ENCODE data around the gene ZNF296.

The ZNF296 gene

GRCh38 chr19:45082170-45082569 is 5.9 kb upstream of the ZNF296 start:
- DNase-seq (ENCODE audit: low spot score): no peak

DNA sequence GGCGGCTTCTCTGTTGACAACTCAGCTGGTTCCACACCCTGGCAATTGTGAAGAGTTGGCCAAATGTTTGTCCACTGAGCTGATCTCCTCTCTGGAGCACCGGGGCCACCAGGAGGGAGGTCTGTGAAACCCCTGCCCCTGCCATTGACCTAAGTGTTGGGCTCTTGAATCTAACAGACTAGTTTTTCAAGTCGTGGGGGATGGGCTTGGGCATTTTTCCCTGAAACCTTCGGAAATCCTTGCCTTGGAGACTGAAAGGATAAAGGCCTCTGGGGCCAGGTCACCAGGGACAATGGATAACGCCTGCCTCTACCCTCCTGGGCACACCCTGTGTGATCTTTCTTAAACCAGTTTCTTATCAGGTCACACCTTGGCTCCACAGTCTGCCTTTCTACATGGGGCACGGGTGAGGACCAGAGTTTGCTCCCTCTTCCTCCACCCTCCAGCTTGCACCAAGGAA is 3.7 kb upstream of the ZNF296 start:
- DNase-seq (ENCODE audit: low spot score): no peak

DNA sequence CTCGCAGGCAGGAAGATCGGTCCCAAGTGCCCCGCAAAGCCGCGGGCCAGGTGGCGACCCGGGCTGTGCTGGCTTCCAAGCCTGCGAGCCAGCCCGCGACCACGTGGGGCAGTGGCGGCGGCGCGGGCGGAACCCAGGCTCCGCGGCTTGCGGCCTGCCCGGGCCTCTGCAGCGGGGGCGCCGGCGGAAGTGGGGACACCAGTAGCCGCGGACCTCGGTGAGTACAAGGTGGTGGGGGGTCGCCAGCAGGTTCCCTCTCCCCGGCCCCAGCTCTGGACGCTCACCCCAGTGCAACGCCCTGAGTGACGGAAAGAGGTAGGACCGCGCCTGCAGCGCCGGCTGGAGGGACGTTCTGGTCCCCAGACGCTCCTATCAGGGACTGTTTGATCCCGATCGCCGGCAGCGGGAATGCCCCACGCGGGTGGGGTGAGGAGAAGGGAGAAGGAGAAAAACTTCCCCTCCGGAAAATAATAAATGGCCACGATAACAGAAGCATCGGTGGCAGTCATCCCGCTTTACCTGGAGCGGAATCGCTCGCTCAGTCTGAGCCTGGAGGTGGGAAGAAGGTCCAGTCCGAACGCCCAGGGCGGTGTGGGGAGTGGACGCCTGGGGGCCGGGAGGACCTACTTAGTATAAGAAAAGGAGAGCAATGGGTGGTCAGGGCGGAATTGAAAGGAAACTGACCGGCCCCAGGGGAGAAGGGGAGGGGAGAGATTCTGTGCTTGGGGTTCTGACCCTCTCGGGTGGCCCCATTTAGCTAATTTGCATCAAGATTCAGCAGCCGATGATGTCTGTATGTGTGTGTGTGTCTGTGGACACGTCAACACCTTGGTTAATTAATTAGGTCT is 3.0 kb upstream of the ZNF296 start, which contains the start of gene GEMIN7:
Gene GEMIN7, plus strand, starts transcription at position 198 of the 848 bp plus-strand sequence. CDS start 10,855 bp downstream, outside the sequence.
- peak; percentile 81 for DNase-seq (ENCODE audit: low spot score)

DNA sequence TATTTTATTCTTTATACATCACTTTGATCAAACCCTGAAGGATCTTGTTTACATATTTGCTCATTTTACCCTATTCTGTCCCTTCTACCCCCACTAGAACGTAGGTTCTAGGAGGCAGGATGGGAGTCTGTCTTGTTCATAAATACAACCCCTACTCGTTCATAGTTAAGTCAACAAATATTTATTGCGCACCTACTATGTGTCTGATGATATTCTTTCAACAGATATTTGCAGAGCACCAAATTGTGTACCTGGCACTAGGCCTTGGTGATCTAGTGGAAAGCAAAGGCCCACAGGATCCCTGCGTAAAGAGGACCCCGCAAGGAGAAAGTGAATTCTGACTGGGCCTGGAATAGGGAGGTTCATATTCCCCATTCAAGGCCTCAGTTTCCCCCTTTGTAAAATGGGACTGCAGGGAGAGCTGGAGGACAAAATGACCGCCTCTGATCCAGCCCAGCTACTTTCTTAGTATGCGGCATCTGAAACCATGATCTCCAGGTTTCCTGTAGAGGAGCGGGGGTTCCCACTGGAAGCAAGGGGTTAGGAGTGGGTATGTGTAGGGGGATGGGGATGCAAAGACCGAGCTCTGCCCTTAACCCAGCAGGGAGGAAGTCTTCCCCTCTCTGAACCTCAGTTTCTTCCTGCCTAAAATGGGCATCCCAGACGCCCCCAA is 2.2 kb upstream of the ZNF296 start:
- DNase-seq (ENCODE audit: low spot score): no peak

GRCh38 chr19:45076851-45077730 is 813 bp upstream of the ZNF296 start:
- no peak for DNase-seq (ENCODE audit: low spot score)

GRCh38 chr19:45075301-45076028 is 813 bp downstream of the ZNF296 start:
- peak; percentile 87 for DNase-seq (ENCODE audit: low spot score)

DNA sequence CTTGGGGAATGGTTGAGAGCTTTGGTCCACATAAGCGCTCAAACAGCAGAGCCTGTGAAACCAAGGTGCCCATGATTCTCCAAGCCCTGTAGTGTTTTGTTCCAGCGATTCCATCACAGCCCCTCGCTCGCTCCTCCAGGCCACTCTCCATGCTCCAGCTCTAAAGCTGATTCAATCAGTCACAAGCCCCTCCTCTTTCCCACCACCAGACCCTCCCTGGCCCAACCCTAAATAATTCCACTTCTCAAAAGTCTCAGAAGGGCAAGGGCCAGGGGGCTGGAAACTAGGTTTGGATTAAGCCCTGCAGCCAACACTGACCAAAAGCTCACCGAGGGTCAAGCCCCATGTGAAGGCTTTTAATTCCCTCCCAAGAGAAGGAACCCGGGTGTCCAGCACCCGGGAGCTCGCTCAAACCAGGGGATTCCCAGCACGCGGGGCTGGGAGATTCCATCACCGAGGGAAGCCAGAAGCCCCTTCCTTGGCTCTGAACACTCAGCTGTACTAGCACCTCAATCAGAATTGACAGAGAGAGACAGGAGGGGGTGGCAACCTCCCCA is 1.5 kb downstream of the ZNF296 start:
- no peak for DNase-seq (ENCODE audit: low spot score)

- no peak for DNase-seq (ENCODE audit: low spot score)
Observed at GRCh38 chr19:45071969-45072790, 4.1 kb downstream of the ZNF296 start.

- DNase-seq (ENCODE audit: low spot score): no peak
Observed at GRCh38 chr19:45071545-45071938, 4.7 kb downstream of the ZNF296 start.

DNA sequence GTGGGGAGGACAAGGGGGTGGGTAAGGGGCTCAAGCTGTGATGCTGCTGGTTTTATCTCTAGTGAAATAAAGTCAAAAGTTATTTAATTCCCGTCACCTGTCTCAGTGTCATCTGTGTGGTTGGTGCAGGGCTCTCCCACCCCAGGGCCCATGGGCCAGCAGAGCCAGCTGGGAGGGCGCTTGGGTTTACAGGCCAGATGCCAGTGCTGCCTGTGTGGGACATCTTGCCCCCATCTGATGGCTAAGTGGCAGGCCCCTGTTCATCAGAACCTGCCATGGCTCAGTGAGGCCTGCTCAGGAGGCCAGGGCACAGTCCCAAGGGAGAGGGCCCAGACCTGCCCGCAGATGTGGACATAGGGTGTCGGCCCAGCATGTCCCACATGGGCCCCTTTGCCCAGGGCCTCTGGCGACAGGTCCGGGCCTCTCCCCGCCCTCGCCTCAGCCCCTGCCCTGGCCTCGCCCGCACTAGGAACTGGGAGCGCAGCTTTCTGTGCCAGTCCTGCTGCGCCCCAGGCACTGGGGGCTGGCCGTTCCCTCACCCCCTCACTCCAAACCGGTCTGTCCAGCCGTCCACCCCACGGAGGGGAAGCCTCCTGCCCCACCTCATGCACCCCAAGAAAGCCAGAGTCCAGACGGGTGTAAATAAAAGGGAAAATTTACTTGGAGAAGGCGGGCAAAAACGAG is 5.3 kb downstream of the ZNF296 start:
- DNase-seq (ENCODE audit: low spot score): no peak

DNA sequence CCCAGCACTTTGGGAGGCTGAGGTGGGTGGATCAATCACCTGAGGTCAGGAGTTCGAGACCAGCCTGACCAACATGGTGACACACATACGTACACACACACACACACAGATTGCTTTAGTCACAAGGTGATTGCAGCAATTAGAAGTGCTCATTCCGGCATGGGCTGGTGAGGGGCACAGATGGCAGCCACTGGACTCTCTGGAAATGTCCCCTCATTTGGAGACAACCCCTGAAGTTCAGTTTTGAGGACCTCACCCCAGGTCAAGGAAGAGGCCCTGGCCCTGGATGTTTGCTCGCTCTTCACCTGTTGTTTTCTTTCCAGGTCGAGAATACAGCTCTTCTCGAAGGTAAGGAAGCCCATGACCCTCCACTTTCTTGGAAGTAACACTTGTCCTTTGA is 6.1 kb downstream of the ZNF296 start:
- no peak for DNase-seq (ENCODE audit: low spot score)

DNA sequence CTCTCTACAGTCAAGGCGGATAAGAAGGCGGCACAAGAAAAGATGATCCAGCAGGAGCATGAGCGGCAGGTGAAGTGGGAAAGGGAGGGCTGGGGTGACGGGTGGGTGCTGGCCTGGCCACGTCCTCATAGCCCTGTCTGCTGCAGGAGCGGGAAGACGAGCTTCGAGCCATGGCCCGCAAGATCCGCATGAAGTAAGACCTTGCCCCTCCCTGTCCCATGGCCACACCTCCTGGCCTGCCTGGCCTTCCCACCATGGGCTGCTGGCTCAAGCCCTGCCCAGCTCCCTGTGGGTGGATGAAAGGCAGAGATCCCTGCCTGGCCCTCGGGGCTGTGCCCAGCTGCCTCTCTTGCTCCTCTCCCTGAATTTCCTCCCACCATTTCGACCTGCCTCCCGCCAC is 7.2 kb downstream of the ZNF296 start:
- DNase-seq (ENCODE audit: low spot score): no peak

- DNase-seq (ENCODE audit: low spot score): no peak
Observed at GRCh38 chr19:45068041-45068440, 8.2 kb downstream of the ZNF296 start.

GRCh38 chr19:45066921-45067661 is 9.2 kb downstream of the ZNF296 start:
- DNase-seq (ENCODE audit: low spot score): no peak

GRCh38 chr19:45063851-45064801 is 12.2 kb downstream of the ZNF296 start:
- no peak for DNase-seq (ENCODE audit: low spot score)

GRCh38 chr19:45061965-45062364 is 14.3 kb downstream of the ZNF296 start:
- no peak for DNase-seq (ENCODE audit: low spot score)

- DNase-seq (ENCODE audit: low spot score): peak; percentile 83
Observed at GRCh38 chr19:45059258-45059965, 16.9 kb downstream of the ZNF296 start.
